ENCODE data around the gene DLX6.

Gene DLX6

DNA sequence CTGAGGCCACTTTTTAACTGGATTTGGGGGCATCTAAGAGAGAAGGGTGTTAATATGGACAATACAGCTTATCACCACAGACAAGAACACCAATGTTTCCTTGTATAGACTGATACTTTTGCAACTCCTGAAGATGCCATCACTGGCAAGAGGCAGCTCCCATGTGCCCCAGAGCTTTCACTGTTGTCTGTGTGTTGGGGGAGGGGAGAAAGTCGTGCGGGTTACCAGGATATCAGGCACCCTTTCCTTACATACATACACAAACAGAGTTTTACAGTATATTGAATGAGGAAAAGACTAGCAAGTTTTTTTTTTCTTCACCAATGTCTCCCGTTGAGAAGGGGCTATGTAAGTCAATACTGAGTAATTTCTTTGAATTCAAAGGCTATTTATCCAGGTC lies 4.1 kb upstream of the DLX6 start:
- H3K27ac ChIP-seq: no peak overlapping the region
- H3K27me3 ChIP-seq: peaks cover 8 to 97% of the 10 kb centered on the region in 2 donors
- no peaks in the 10 kb centered on the region for H3K36me3 ChIP-seq
- DNase-seq: no peak
- peaks cover 0 to 44% (median 19%) of the 10 kb centered on the region in 4 donors for H3K4me1 ChIP-seq
- H3K4me3 ChIP-seq: no peak overlapping the region
- TF ChIP-seq, protein P1, sequence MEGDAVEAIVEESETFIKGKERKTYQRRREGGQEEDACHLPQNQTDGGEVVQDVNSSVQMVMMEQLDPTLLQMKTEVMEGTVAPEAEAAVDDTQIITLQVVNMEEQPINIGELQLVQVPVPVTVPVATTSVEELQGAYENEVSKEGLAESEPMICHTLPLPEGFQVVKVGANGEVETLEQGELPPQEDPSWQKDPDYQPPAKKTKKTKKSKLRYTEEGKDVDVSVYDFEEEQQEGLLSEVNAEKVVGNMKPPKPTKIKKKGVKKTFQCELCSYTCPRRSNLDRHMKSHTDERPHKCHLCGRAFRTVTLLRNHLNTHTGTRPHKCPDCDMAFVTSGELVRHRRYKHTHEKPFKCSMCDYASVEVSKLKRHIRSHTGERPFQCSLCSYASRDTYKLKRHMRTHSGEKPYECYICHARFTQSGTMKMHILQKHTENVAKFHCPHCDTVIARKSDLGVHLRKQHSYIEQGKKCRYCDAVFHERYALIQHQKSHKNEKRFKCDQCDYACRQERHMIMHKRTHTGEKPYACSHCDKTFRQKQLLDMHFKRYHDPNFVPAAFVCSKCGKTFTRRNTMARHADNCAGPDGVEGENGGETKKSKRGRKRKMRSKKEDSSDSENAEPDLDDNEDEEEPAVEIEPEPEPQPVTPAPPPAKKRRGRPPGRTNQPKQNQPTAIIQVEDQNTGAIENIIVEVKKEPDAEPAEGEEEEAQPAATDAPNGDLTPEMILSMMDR (IDR thresholded peaks at IDR 0.05): no peak
- intact Hi-C loops (cut with DNase I; ENCODE audit: low total_unique reads): no loop called here
- H3K9me3 ChIP-seq: no peaks in the 10 kb centered on the region

DNA sequence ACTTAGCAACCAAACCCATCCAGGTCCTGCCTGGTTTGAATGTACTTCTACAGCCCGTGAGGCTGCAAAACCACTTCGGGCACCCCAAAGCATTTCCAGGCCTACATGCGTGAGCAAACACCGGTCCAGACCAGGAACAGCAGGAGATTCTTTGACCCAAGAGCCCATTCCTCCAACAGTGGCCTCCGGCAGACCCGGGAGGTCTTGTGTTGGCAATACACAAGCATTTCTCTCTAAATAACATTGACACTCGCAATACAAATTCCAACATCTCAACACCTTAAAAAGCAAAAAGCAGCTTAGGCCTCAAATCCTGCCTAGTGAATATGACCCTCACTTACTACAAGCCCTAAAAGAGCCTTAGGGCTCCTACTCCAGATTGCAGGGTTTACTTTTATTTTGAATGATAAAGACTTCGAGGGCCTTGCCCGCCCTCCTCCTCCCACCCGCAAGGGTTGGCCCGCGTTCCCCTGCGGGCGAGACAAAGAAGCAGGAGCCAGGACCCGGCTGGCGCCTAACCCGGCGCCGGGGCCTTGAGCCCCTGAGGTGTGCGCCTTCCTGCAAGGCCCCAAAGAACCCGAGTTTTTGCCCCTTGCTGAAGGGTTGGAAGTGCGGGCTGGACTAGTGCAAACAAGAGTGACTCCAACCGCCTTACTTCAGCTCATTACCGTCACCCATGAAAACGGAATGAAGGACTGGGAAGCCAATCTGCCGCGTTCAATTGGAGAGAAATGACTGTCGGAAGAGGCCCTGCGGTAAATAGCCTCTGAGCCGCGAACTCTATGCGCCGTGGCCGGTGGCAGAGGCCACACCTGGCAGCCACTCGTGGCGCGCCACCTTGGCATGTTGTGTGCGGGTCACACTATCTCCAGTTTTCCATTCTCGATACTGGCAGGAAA lies 3.4 kb upstream of the DLX6 start:
- Histone ChIP-seq H3K4me1 (peaks cover 0 to 47% (median 20%) of the 10 kb centered on the region in 4 donors), H3K27me3 (peaks cover 8 to 97% of the 10 kb centered on the region in 2 donors), H3K36me3 (no peaks in the 10 kb centered on the region), H3K27ac (no peak overlapping the region), H3K4me3 (no peak overlapping the region), H3K9me3 (no peaks in the 10 kb centered on the region)
- no peak for DNase-seq
- TF ChIP-seq, protein P1 (IDR thresholded peaks at IDR 0.05): no peak
- intact Hi-C loops (cut with DNase I; ENCODE audit: low total_unique reads): no loop called here

DNA sequence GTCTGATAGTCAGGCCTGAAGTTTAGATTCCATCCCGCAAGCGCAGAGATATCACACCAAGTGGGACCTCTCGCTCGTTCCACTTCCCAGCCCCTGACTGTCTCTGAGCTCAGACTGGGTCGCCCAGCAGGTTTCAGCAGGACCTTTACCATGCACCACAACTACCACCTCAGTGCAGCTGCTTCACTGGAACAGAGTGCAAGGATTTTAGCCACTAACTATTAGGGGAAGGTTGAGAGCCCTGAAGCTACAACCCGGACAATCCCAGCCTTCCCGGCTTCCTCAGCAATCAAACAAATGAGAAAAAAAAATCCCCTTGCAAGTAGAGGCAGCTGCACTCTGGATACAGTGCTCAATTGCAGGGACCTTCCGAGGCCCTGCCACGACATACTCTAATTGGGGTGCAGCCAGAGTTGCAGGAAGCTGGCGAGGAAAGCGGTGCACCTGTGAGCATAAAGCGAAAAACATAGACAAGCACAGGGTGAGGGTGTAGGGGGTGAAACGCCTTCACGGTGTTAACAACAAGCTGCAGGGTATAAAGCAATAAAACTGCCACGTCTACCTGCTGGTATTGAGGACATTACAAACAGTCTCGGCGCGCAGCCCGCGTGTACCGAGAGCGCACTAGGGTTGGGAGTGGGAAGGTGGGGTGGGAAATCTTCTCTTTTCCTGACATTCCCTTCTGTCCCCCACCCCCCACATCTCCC lies 2.6 kb upstream of the DLX6 start:
- no peak overlapping the region for H3K4me3 ChIP-seq
- H3K27me3 ChIP-seq: peaks cover 8 to 97% of the 10 kb centered on the region in 2 donors
- H3K4me1 ChIP-seq: peaks cover 0 to 39% (median 16%) of the 10 kb centered on the region in 4 donors

DNA sequence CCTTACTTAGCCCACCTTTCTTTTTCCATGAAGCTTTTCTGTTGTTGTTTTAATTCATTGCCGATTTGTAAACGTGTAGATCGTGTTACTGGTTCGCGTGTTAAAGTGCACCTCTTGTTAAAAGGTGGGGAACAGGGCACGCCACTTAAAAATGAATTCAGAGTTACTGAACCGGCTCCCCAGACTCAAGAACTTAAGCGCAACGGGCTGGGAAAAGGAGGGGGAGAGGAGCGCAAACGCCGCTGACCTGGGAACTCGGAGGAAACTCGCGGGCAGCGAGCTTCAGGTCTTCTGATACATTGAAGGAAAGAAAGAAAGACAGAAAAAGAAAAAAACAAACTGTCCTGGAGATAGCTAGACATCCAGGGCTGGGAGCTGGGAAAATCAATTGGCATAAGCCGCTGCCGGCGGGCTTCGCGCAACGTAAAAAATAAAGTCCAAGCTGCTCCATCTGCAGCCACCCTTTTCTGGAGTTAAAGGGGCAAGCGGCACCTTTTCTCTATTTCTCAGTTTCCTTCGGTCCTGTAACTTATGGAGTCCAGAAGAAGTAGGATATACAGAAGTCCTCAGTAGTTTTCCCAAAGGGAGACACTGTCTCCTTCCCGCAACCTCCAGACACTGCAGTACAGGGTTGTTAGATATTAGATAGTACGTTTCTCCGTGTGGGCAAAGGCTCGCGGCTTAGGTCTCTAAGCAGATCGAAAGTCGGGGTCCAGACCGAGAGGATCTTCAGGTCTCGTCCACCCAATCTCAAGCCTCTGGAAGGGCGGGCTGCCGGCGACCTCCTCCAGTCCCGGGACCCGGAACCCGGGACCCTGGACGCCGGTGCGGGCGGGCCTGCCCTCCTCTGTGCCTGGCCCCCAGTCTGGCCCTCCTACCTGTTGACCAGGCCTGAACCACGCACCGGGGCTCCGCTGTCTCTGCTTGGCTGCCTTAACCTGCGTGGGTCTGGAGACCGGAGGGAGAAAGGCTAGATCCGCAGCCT lies 1.8 kb upstream of the DLX6 start:
- peaks cover 8 to 97% of the 10 kb centered on the region in 2 donors for H3K27me3 ChIP-seq
- H3K4me3 ChIP-seq: no peak overlapping the region
- DNase-seq: no peak
- TF ChIP-seq, protein P1 (IDR thresholded peaks at IDR 0.05): no peak
- no peaks in the 10 kb centered on the region for H3K36me3 ChIP-seq
- peaks cover 0 to 31% (median 16%) of the 10 kb centered on the region in 4 donors for H3K4me1 ChIP-seq
- intact Hi-C loops (cut with DNase I; ENCODE audit: low total_unique reads): no loop called here
- H3K27ac ChIP-seq: no peak overlapping the region
- H3K9me3 ChIP-seq: no peaks in the 10 kb centered on the region

More for the DNA sequence above, 2.6 kb upstream of the DLX6 start:
- TF ChIP-seq, protein P1 (IDR thresholded peaks at IDR 0.05): no peak
- H3K27ac ChIP-seq: no peak overlapping the region
- intact Hi-C loops (cut with DNase I; ENCODE audit: low total_unique reads): no loop called here
- H3K9me3 ChIP-seq: no peaks in the 10 kb centered on the region
- H3K36me3 ChIP-seq: no peaks in the 10 kb centered on the region
- no peak for DNase-seq

Measured in tibial artery (tissue), 4 donors.